Neural progenitor cell (in vitro differentiated cells): ENCODE results near the gene TANC1.

Experiments
- CTCF ChIP-seq: fragments of 200-600 bp; sonication (generic); IDR thresholded peaks from 2 replicates; pipeline ENCODE4 v1.5.1; 2017; ENCODE audit warnings: antibody characterized with exemption, mild to moderate bottlenecking
- EZH2 ChIP-seq: fragments of 200-600 bp; sonication (generic); IDR thresholded peaks from 2 replicates; pipeline ENCODE4 v1.6.1; 2017; ENCODE audit warnings: antibody characterized with exemption, mild to moderate bottlenecking, moderate library complexity
- EZH2phosphoT487 ChIP-seq: fragments of 200-600 bp; sonication (generic); IDR thresholded peaks from 2 replicates; pipeline ENCODE4 v1.6.1; 2017; ENCODE audit warnings: antibody characterized with exemption

- TF ChIP-seq EZH2 (no peak), CTCF (no peak), EZH2phosphoT487 (no peak)
Measured at GRCh38 chr2:159202568-159203071, 234.2 kb downstream of the TANC1 start.
